Activated CD8-positive, alpha-beta memory T cell treated with anti-CD3 and anti-CD28 coated beads for 48 hours (primary cell): ENCODE results near the gene MRPL19.
"Not testable (repeated sequence)": the region's sequence is repeated elsewhere in the genome, so short reads cannot be mapped to it uniquely, and the experiment has no call there.

Source experiments
- DNase-seq, 3 experiments: peaks; one replicate each; pipeline ENCODE4 v3.0.0-alpha.2; 2020; ENCODE audit warnings: low read depth in 2 of 3, low spot score in 2 of 3

MRPL19 gene

DNA sequence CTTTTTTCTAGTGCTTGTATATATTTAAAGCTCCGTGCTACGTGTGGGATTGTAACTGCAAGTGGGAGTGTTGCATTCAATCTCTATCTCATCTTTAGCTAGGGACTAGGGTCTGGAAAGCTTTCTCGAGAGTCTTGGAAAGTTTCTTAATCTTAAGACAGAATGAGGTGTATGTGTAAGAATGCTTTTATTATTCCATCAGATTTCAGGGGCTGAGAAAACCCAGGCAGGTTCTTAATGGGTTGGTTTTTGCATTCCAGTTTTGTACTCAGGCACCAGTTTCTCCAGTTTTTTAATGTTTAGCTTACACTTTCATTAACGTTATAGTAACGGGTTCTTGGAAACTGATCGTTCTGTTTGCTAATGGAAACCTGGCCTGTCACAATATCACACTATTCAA lies 20.3 kb downstream of the MRPL19 start:
- no peak for DNase-seq

GRCh38 chr2:75667884-75668283 lies 21.3 kb downstream of the MRPL19 start:
- DNase-seq: no peak

DNA sequence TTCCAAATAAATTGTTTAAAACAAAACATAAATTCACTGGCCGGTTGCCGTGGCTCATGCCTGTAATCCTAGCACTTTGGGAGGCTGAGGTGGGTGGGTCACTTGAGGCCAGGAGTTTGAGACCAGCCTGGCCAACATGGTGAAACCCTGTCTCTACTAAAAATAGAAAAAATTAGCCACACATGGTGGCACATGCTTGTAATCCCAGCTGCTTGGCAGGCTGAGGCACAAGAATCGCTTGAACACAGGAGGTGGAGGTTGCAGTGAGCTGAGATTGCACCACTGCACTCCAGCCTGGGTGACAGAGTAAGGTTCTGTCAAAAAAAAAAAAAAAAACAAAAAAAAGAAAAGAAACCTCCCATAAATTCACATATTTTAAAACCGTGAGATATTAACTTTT lies 28.8 kb downstream of the MRPL19 start:
- not testable (repeated sequence) for DNase-seq

DNA sequence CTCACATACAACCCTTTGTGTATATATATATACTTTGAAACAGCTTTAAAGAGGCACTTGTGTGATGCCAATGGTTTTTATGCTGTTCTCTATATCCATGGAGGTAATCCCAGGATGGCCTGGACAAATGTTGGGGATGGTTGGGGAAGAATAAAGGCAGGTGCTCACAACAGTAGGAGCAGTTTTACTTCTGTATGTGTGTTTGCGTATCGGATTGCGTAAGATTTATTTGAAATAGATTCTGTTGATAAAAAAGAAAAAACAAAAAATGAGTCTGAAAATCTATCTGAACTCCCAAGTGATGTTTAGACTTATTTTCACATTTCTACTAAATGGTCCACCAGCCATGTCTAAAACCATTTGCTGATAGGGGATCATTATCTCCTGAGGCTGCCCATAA lies 29.3 kb downstream of the MRPL19 start:
- DNase-seq: no peak

DNA sequence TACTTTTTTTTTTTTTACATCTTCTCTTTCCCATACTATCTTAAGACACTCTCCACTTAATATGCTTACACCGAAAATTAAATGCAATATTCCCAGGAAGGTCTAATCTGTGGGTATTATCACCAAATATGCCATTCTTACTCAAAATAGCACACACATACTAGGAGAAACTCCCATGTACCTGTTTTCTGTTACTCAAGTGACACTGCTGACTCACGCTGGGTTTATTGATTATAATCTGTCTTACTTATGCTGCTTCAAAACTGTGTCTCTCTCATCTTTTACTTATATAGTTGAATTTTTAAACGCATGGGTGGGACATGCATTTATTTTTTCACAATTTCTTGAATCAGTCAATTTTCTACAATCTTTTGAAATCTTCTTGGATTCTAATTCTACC lies 29.9 kb downstream of the MRPL19 start:
- no peak for DNase-seq

- no peak for DNase-seq
These were observed 33.0 kb downstream of the MRPL19 start for GRCh38 chr2:75679556-75679955.

GRCh38 chr2:75680402-75680801 lies 33.8 kb downstream of the MRPL19 start:
- DNase-seq: no peak

DNA sequence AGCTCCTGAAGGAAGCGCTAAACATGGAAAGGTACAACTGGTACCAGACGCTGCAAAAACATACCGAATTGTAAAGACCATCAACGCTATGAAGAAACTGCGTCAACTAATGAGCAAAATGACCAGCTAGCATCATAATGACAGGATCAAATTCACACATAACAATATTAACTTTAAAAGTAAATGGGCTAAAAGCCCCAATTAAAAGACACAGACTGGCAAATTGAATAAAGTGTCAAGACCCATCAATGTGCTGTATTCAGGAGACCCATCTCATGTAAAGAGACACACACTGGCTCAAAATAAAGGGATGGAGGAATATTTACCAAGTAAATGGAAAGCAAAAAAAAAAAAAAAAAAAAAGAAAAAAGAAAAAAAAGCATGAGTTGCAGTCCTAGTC lies 36.8 kb downstream of the MRPL19 start:
- DNase-seq: not testable (repeated sequence)

- no peak for DNase-seq
These were observed 41.6 kb downstream of the MRPL19 start for GRCh38 chr2:75688196-75688595.

DNA sequence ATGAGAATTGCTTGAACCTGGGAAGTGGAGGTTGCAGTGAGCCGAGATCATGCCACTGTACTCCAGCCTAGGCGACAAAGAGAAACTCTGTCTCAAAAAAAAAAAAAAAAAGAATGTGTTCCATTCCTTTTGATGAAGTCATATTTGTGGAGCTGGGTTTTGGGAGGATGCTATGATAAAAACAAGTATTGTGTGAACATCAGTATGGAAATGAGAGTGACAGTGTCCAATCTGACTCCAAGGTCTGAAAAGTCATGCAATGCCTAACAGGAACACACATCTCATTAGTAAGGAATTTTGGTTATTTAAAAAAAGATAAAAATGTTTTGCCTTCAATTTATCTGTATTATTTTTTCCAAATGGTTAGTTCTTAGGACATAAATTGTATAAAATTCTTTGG lies 52.3 kb downstream of the MRPL19 start:
- no peak for DNase-seq

DNA sequence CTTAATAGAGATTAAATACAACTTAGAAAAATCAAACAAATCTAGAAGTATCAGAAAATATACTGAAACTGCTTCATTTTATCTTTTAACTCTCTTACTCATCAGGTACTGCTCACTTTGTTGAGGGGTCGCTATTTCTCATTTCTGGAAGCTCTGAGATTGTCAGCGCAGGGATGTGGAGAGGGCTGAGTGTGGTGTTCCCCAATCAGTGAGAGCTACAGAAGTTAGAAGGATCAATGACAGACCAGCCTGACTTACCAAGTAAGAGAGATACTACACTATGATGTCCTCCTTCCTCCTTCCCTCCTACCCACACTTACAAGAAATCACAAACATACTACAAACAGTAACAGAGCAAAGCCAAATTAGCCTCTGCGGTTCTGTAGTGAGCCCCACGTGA lies 56.0 kb downstream of the MRPL19 start:
- no peak for DNase-seq

GRCh38 chr2:75703589-75704287 lies 57.2 kb downstream of the MRPL19 start:
- DNase-seq: no peak

GRCh38 chr2:75705921-75706320 lies 59.3 kb downstream of the MRPL19 start:
- no peak for DNase-seq

GRCh38 chr2:75707901-75708300 lies 61.3 kb downstream of the MRPL19 start:
- DNase-seq: no peak

- DNase-seq: no peak
These were observed 62.7 kb downstream of the MRPL19 start for GRCh38 chr2:75709297-75709696.

- DNase-seq: no peak
These were observed 63.6 kb downstream of the MRPL19 start for GRCh38 chr2:75710220-75710576.

GRCh38 chr2:75710577-75711253 lies 64.1 kb downstream of the MRPL19 start, which contains the start of gene GCFC2:
GCFC2 (minus strand) TSS chr2:75710915; CDS start chr2:75710855, 60 bp downstream.
- peak; percentile 66 to 76 (median 71) for DNase-seq

DNA sequence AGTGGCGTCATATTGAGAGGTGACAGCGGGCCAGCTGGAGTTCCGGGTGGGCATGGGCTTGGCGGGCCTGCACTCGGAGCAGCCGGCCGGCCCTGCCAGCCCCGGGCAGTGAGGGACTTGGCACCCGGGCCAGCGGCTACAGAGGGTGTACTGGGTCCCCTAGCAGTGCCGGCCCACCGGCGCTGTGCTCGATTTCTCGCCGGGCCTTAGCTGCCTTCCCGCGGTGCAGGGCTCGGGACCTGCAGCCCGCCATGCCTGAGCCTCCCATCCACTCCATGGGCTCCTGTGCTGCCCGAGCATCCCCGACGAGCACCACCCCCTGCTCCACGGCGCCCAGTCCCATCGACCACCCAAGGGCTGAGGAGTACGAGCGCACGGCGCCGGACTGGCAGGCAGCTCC lies 65.0 kb downstream of the MRPL19 start:
- not testable (repeated sequence) for DNase-seq

DNA sequence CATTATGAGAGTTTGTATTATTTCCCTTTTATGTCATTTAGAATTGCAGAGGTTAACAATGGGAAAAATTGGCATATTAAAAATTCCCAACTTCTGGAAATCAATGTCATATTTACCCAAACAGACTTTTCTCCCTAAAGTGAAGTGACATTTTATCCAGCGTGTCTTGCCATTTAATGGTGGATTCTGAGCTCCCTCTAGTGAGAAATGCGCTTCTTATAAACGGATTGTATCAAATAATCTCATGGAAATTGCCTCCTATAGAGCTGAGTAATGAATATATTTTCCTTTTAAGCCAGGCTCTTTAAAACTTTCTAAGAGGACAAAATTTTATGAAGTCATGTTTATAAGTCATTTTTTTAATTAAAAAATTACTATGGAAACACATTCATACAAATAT lies 69.8 kb downstream of the MRPL19 start:
- DNase-seq: no peak

- DNase-seq: no peak
These were observed 73.0 kb downstream of the MRPL19 start for GRCh38 chr2:75719616-75720015.

GRCh38 chr2:75720525-75720924 lies 73.9 kb downstream of the MRPL19 start:
- DNase-seq: no peak

DNA sequence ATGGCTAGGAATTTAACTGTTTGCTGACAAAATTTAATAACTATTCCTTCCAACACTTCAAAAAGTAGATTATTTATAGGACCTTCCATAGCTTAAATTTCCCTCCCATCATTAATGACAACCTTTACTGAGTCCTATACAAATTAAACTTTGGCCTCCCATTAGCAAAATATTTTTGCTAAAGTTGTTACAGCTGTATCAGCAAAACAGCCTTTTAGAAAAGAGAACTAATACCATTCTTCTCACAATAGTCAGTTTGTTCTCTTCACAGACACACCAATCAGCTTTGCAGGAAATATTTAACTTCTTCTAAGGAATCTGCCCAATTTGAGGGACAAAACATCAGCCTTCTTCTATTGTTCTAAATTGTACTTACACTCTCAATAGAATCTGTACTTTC lies 76.1 kb downstream of the MRPL19 start:
- DNase-seq: no peak
